Vagina (tissue), 2 donors: ENCODE results near the gene TGFBR3. TPM values are rescaled to one million over a fixed set of nuclear protein-coding genes. Genes with fewer than 3 reads are reported as not detected.

Experiments
- DNase-seq, 2 donors: peaks; one replicate each; pipeline ENCODE4 v3.0.0-alpha.2; 2017; ENCODE audit errors: extremely low spot score in 2 of 2
- H3K27ac ChIP-seq: fragments of 200-600 bp; sonication (generic); one replicate; pipeline ENCODE4 v1.5.1; 2019
- H3K27me3 ChIP-seq: fragments of 200-600 bp; sonication (generic); one replicate; pipeline ENCODE4 v1.5.1; 2019
- H3K36me3 ChIP-seq, 2 donors: fragments of 200-600 bp; sonication (generic); one replicate each; pipeline ENCODE4 v1.5.1; 2017 to 2019
- H3K4me1 ChIP-seq: fragments of 200-600 bp; sonication (generic); one replicate; pipeline ENCODE4 v1.5.1; 2019
- H3K4me3 ChIP-seq, 2 donors: fragments of 200-600 bp; sonication (generic); 1 replicate in 1 of 2; 2 replicates in 1 of 2; pipeline ENCODE4 v1.5.1; 2016 to 2019
- H3K9me3 ChIP-seq: fragments of 200-600 bp; sonication (generic); one replicate; pipeline ENCODE4 v1.5.1; 2019
- POLR2A ChIP-seq, 2 donors: fragments of 450-650 bp; IDR thresholded peaks; one replicate each; pipeline ENCODE4 v1.6.1; 2017; ENCODE audit warnings: antibody characterized with exemption in 2 of 2, mild to moderate bottlenecking in 2 of 2, moderate library complexity in 2 of 2
- POLR2AphosphoS5 ChIP-seq, 2 donors: sonication (generic); formaldehyde crosslinking; IDR thresholded peaks; one replicate each; pipeline ENCODE4 v1.9.0; 2017; ENCODE audit warnings: antibody characterized with exemption in 2 of 2, mild to moderate bottlenecking in 2 of 2, low read depth in 1 of 2; ENCODE audit not compliant: insufficient read depth in 1 of 2
- intact Hi-C: fragments of 100-400 bp; cut with DNase I; formaldehyde crosslinking; loops from one replicate; pipeline ENCODE4 v1.15.1; 2023
- total RNA-seq: library from RNA; depleted of rRNA; stranded (reverse); fragments of >200 nt; gene quantifications from one replicate; pipeline ENCODE4 v1.2.3, GENCODE V29; 2016
- TF ChIP-seq, protein P1 (sequence below), 3 experiments: fragments of 450-650 bp in 2 of 3; fragments of 200-600 bp in 1 of 3; sonication (generic) in 1 of 3; IDR thresholded peaks; one replicate each; pipeline ENCODE4 v1.5.1; 2017 to 2019; ENCODE audit warnings: antibody characterized with exemption in 3 of 3, mild to moderate bottlenecking in 2 of 3, moderate library complexity in 2 of 3

TGFBR3 gene
- total RNA-seq, 1 donor from 2014 or later: 221 TPM

DNA sequence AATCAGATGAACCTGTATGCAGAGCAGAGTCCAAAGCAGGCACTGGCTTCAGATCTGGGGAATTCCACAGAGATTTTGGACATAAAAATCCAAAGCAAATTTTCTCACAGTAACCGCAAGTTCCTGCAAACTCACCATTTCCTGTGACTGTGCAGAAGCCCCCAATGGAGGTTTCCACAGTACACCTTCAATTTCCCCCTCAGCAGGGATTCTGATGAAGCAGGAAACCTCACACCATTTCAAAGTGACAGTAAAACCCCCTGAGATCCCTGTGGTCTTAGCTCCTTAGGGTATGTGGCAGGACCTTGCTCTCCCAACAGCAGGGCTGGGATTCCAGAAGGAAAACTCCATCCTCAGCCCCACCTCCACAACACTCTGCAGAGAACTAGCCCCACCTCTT is 6.0 kb upstream of the TGFBR3 start:
- DNase-seq: no peak
- TF ChIP-seq POLR2A (IDR thresholded peaks at IDR 0.05) (no peak), POLR2AphosphoS5 (IDR thresholded peaks at IDR 0.05; ENCODE audit: insufficient read depth in 1 of 2, low read depth in 1 of 2) (no peak)
- TF ChIP-seq, protein P1, sequence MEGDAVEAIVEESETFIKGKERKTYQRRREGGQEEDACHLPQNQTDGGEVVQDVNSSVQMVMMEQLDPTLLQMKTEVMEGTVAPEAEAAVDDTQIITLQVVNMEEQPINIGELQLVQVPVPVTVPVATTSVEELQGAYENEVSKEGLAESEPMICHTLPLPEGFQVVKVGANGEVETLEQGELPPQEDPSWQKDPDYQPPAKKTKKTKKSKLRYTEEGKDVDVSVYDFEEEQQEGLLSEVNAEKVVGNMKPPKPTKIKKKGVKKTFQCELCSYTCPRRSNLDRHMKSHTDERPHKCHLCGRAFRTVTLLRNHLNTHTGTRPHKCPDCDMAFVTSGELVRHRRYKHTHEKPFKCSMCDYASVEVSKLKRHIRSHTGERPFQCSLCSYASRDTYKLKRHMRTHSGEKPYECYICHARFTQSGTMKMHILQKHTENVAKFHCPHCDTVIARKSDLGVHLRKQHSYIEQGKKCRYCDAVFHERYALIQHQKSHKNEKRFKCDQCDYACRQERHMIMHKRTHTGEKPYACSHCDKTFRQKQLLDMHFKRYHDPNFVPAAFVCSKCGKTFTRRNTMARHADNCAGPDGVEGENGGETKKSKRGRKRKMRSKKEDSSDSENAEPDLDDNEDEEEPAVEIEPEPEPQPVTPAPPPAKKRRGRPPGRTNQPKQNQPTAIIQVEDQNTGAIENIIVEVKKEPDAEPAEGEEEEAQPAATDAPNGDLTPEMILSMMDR (IDR thresholded peaks at IDR 0.05): no peak
- H3K9me3 ChIP-seq: no peaks in the 10 kb centered on the region
- peaks cover 26% of the 10 kb centered on the region for H3K4me1 ChIP-seq
- H3K36me3 ChIP-seq: no peaks in the 10 kb centered on the region
- H3K27me3 ChIP-seq: no peaks in the 10 kb centered on the region
- H3K27ac ChIP-seq: peak overlapping the region; percentile 48
- no peak overlapping the region for H3K4me3 ChIP-seq
- intact Hi-C loops: no loop called here

DNA sequence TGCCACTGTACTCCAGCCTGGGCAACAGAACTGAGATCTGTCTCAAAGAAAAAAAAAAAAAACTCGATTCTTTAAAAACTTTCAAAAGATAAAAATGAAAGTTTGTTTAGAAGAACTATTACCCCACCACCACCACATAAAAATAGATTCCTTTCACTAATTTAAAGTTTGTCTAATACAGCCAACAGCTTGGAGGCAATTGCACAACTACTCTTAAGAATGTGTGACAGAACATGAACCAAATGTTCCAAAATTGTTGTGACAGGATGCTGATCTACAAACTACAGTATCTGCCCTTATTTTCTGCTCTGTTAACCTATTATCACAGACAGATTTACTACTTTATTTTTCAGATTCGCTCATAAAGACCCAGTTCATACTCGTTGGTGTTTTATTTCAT is 5.5 kb upstream of the TGFBR3 start:
- peak overlapping the region; percentile 48 for H3K27ac ChIP-seq
- no peaks in the 10 kb centered on the region for H3K9me3 ChIP-seq
- no peak for DNase-seq
- H3K4me3 ChIP-seq: no peak overlapping the region
- intact Hi-C loops: no loop called here
- H3K4me1 ChIP-seq: peaks cover 26% of the 10 kb centered on the region
- TF ChIP-seq, protein P1 (IDR thresholded peaks at IDR 0.05): no peak
- TF ChIP-seq POLR2AphosphoS5 (IDR thresholded peaks at IDR 0.05; ENCODE audit: insufficient read depth in 1 of 2, low read depth in 1 of 2): peak; percentile 35 to 76
- no peaks in the 10 kb centered on the region for H3K27me3 ChIP-seq
- no peaks in the 10 kb centered on the region for H3K36me3 ChIP-seq

DNA sequence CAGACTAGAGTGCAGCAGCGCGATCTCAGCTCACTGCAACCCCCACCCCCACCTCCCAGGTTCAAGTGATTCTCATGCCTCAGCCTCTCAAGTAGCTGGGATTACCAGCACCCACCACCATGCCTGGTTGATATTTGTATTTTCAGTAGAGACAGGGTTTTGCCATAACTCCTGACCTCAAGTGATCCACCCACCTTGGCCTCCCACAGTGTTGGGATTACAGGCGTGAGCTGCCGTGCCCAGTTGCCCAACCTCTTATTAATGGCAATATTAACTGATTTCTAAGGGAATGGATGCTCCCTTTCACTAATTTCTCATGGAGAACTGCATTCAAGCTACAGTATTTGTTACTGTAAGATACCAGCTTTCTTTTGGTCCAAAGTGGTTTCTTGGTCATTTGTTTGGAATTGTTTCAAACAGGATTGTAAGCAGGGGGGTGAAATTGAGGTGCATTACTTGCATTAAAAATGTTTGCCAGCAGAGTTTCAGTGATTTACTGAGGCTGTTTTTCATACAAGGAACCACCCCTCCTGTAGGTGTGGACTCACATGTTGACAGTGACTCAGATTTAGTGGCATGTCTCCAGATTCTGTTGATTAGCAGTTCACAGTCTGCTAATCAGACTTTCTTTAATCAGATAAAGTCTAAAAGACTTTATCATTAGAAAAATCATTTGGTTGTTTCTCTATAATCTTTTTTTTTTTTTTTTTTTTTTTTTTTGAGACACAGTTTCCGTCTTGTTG is 3.9 kb upstream of the TGFBR3 start:
- peaks cover 26% of the 10 kb centered on the region for H3K4me1 ChIP-seq
- intact Hi-C loops: loop anchor here (5.0 to 10.0 kb wide), 2 partner anchors 38 to 145 kb away; no protein-coding TSS in a partner anchor
- no peak for DNase-seq
- H3K36me3 ChIP-seq: no peaks in the 10 kb centered on the region
- H3K9me3 ChIP-seq: no peaks in the 10 kb centered on the region
- H3K27ac ChIP-seq: peak overlapping the region; percentile 60
- no peaks in the 10 kb centered on the region for H3K27me3 ChIP-seq
- peak in 1 of 2 donors; percentile 63 for TF ChIP-seq POLR2AphosphoS5 (IDR thresholded peaks at IDR 0.05; ENCODE audit: insufficient read depth in 1 of 2, low read depth in 1 of 2)
- TF ChIP-seq, protein P1 (IDR thresholded peaks at IDR 0.05): no peak
- H3K4me3 ChIP-seq: no peak overlapping the region

DNA sequence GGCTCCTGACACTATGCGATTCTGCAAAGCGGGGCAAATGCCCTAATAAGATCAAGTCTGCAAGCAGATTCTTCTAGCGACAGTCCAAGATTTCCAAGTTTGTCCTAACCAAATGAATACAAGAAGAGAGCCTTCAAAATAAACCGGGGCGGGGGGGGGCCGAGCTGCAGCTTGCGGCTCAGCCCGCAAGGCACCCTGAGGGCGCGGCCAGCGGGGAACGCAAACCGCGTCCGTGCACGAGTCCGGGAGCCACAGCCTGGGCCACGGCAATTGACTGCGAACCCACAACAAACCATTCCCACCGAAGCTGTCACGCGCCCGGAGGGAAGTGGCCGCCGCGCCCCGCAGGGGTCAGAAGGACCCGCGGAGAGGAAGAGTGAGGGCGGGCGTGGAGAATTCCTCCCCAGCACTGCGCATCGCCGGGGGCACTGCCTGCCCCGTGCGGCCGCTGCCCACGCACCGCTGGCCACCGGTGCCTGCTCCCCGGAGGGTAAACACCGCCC is 687 bp downstream of the TGFBR3 start:
- DNase-seq: no peak
- Histone ChIP-seq H3K4me3 (peak overlapping the region; percentile 84 to 99), H3K9me3 (no peaks in the 10 kb centered on the region), H3K27me3 (no peaks in the 10 kb centered on the region), H3K36me3 (no peaks in the 10 kb centered on the region), H3K27ac (peak overlapping the region; percentile 97), H3K4me1 (peaks cover 42% of the 10 kb centered on the region)
- TF ChIP-seq, protein P1 (IDR thresholded peaks at IDR 0.05): no peak
- TF ChIP-seq POLR2AphosphoS5 (IDR thresholded peaks at IDR 0.05; ENCODE audit: insufficient read depth in 1 of 2, low read depth in 1 of 2): peak in 1 of 2 donors; percentile 0
- intact Hi-C loops: loop anchor here (2.0 to 10.0 kb wide), 3 partner anchors 33 to 196 kb away; no protein-coding TSS in a partner anchor
